GM21526 (cell line): ENCODE results near the gene PPP4R2.

ENCODE experiments used
- ATAC-seq: cut with Tn5 transposase; IDR thresholded peaks from one replicate; pipeline ENCODE4 v1.9.1; 2021; ENCODE audit warnings: moderate library complexity; ENCODE audit not compliant: unreplicated experiment, low FRiP score

PPP4R2 gene

DNA sequence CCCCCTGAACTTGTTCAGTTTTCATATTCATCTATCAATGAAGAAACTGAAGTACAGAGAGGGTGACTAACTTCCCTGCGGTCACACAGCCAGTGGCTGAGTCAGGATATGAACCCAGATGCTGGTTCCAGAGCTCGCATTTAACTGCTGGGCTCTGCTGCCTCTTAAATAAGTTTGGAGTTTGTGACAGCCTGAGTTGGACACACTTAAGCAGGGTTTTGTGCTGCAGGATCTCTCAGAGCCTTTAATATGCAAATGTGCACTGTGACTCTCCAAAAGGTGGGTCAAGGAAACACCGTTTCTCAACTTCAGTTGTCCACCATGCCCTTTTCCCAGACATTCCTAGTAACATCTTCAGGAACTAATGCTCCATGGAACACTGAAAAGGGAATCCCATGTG is 110.6 kb downstream of the PPP4R2 start:
- ATAC-seq = no peak

DNA sequence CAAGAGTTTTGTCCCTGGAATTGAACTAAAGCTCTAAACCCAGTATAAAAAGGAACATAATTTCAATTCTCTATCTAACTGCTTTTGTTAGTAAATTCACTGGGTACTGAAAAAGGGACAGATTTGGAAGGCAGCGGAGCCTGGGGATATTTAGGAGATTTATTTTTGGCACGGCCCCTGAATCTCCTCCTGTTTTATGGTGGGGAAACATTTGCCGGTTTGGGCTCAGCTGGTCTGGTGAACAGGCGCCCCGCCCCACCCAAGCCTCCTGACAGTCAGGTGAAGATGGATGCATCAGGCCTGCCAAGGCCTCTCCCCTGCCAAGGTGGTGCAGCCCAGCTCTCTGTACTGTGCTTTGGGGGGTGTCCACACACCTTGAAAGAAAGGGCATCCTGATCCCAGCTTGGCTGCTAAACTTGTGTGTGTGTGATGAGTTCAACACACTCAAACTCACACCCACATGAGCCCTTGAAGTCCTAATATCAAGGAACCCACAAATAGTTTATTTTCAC is 111.1 kb downstream of the PPP4R2 start:
- ATAC-seq = no peak

DNA sequence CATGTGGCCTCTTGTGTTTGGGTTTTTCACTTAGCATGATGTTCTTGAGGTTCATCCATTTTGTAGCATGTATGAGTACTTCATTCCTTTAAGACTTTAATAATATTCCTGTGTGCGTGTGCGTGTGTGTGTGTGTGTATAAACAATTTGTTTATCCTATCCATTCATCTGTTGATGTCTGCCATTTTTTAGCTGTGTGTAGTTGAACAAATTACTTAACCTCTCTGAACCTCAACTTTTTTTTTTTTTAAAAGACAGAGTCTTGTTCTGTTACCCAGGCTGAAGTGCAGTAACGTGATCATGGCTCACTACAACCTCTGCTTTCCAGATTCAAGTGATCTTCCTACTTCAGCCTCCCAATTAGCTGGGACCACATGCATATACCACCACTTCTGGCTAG is 112.1 kb downstream of the PPP4R2 start:
- no peak for ATAC-seq

DNA sequence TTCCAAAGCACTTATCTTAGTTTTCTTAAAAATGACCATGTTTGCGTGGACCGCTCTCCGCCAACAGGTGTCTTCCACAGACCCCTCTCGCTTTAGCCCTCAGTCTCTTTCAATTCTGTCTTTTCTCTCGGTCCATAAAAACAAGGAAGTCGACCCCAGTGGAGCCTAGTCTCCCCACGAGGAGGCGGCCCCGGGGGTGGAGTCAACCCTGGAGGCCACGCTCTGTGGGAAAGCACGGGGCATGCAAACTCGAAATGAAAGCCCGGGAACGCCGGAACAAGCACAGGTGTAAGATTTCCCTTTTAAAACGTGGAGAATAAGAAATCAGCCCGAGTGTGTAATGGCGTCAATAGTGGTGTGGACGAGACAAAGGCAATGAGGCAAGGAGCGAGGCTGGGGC is 113.9 kb downstream of the PPP4R2 start:
- ATAC-seq = no peak

DNA sequence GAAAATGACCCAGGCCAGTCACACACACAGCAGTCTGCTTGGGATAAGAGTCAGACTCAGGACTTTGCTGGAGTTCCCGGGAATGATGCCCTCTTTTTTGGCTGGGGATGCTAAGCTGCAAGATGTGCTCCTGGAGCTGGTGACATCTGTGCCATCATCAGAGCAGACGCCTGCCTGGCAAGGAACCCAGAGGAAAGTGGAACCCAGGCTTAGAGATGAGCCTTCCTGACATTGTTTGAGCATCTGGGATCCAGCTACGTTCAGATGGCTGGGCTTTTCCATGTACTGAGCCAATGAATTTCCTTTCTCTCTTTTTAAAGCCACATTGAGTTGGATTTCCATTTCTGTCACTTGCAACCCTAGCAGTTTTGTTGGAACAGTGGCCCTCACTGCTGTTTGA is 118.1 kb downstream of the PPP4R2 start:
- ATAC-seq = no peak

DNA sequence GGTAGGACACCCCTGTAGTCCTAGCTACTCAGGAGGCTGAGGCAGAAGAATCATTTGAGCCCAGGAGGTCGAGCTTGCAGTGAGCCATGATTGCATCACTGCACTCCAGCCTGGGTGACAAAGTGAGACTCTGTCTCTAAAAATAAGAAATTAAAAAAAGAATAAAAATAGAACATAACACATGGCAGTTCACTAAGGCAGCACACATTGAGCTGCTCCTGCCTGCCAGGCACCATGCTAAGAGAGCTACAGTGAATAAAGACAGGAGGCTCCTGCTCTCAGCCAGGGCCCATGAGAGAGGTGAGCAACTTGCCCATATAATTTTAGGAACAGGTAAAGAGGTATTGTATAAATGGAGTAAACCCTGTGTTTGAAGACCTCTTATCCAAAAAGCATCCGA is 119.2 kb downstream of the PPP4R2 start:
- no peak for ATAC-seq
